HepG2 (cell line): ENCODE results near the gene HIPK4. TPM values are rescaled to one million over a fixed set of nuclear protein-coding genes. Genes with fewer than 3 reads are reported as not detected.

ENCODE experiments used
- ATAC-seq: fragments of 200-7000 bp; cut with Tn5 transposase; 3 replicates; pipeline ENCODE4 v1.9.1; 2020; ENCODE audit warnings: mild to moderate bottlenecking, moderate library complexity
- BruUV-seq: library from RNA; stranded (reverse); fragments of 400-500 nt; replicated peaks from 2 replicates; lab custom pipeline; 2021; lab: Mats Ljungman, UMichigan
- CTCF ChIA-PET: fragments of 300-600 bp; formaldehyde crosslinking; extraction: SDS; loops from one replicate; lab custom pipeline; 2021; ENCODE audit warnings: low total read pairs, inconsistent platforms, low intra/inter-chr PET ratio; lab: Yijun Ruan, JAX
- POLR2A ChIA-PET: fragments of 350-600 bp; sonication (Branson Sonifier 250); formaldehyde crosslinking; loops from one replicate; lab custom pipeline; 2020; ENCODE audit warnings: antibody characterized with exemption, inconsistent platforms; lab: Yijun Ruan, JAX
- DNase-seq: peaks from one replicate; pipeline ENCODE4 v3.0.0-alpha.2; 2015; ENCODE audit warnings: low spot score
- FAIRE-seq: peaks from 3 replicates; lab custom pipeline; 2011; peaks lifted over from hg19 to GRCh38; lab: Jason Lieb, UNC
- H2AFZ ChIP-seq: one replicate; pipeline ENCODE4 v1.6.1; 2011; ENCODE audit warnings: low read length, inconsistent platforms
- H3K27ac ChIP-seq: fragments of 300-600 bp; 3 replicates; pipeline ENCODE4 v1.8.0; 2011; ENCODE audit warnings: mixed run types, mild to moderate bottlenecking, mixed read lengths, low read length, inconsistent platforms; ENCODE audit not compliant: insufficient read depth; ENCODE audit errors: extremely low read length
- H3K27me3 ChIP-seq, 2 experiments: fragments of 200-600 bp in 1 of 2; 2 replicates in 1 of 2; 3 replicates in 1 of 2; pipeline versions ENCODE4 v1.6.0 to v1.8.0; 2011; ENCODE audit warnings: low read length in 2 of 2, mild to moderate bottlenecking in 2 of 2, moderate library complexity in 2 of 2, inconsistent platforms in 1 of 2; ENCODE audit not compliant: insufficient read depth in 2 of 2, control insufficient read depth in 1 of 2
- H3K36me3 ChIP-seq, 2 experiments: fragments of 200-600 bp in 1 of 2; replicated peaks in 1 of 2; 2 replicates in 1 of 2; 3 replicates in 1 of 2; pipeline versions ENCODE4 v1.5.1 to v1.8.0; 2011; ENCODE audit warnings: low read length in 2 of 2, inconsistent platforms in 1 of 2; ENCODE audit not compliant: insufficient read depth in 2 of 2, control insufficient read depth in 1 of 2
- H3K4me1 ChIP-seq: 2 replicates; pipeline ENCODE4 v1.5.1; 2012; ENCODE audit warnings: low read length, inconsistent platforms; ENCODE audit not compliant: insufficient read depth
- H3K4me2 ChIP-seq: 2 replicates; pipeline ENCODE4 v1.6.0; 2011; ENCODE audit warnings: low read depth, low read length, inconsistent platforms
- H3K4me3 ChIP-seq, 3 experiments: fragments of 200-600 bp in 1 of 3; sonication (generic), shearing (Covaris generic) in 1 of 3; replicated peaks in 1 of 3; 2 replicates each; pipeline ENCODE4 v1.5.1; 2011 to 2016; ENCODE audit warnings: low read length in 3 of 3, inconsistent platforms in 2 of 3, low read depth in 2 of 3, mild to moderate bottlenecking in 2 of 3, control low read depth in 1 of 3, mixed read lengths in 1 of 3; ENCODE audit not compliant: insufficient read depth in 1 of 3
- H3K79me2 ChIP-seq: one replicate; pipeline ENCODE4 v1.6.1; 2011; ENCODE audit warnings: low read length, inconsistent platforms; ENCODE audit not compliant: insufficient read depth
- H3K9ac ChIP-seq: 2 replicates; pipeline ENCODE4 v1.6.0; 2011; ENCODE audit warnings: mild to moderate bottlenecking, low read depth, low read length, inconsistent platforms; ENCODE audit not compliant: insufficient read depth
- H3K9me3 ChIP-seq: 2 replicates; pipeline ENCODE4 v1.5.1; 2012; ENCODE audit warnings: mild to moderate bottlenecking, low read length
- H4K20me1 ChIP-seq: 2 replicates; pipeline ENCODE4 v1.6.0; 2011; ENCODE audit warnings: inconsistent platforms, mild to moderate bottlenecking, low read length, moderate library complexity; ENCODE audit not compliant: insufficient read depth
- ETS1 ChIP-seq: sonication (generic); formaldehyde crosslinking; IDR thresholded peaks from 2 replicates; pipeline ENCODE4 v1.4.0; 2020; ENCODE audit warnings: missing genetic modification reagents
- NRL ChIP-seq: sonication (generic); formaldehyde crosslinking; IDR thresholded peaks from 2 replicates; pipeline ENCODE4 v1.5.0; 2020; ENCODE audit warnings: missing genetic modification reagents, mild to moderate bottlenecking, moderate library complexity, borderline replicate concordance
- TBX3 ChIP-seq: fragments of 450-650 bp; IDR thresholded peaks from 2 replicates; pipeline ENCODE4 v1.6.1; 2017; ENCODE audit warnings: antibody characterized with exemption, mild to moderate bottlenecking, inconsistent platforms, borderline replicate concordance
- ZHX1 ChIP-seq: sonication (generic); formaldehyde crosslinking; IDR thresholded peaks from 2 replicates; pipeline ENCODE4 v1.8.1; 2022; ENCODE audit warnings: low read depth, mild to moderate bottlenecking, missing genetic modification reagents
- ZHX2 ChIP-seq, 2 experiments: sonication (generic) in 1 of 2; formaldehyde crosslinking in 1 of 2; IDR thresholded peaks; 2 replicates each; pipeline versions ENCODE4 v1.6.1 to v1.9.0; 2014 to 2022; ENCODE audit warnings: antibody characterized with exemption in 1 of 2, borderline replicate concordance in 1 of 2, inconsistent platforms in 1 of 2, low read depth in 1 of 2, missing genetic modification reagents in 1 of 2
- WGBS: methylation state at CpG from one replicate; pipeline ENCODE4 v1.1.6; 2017; ENCODE audit warnings: low lambda C conversion rate; 5-methylcytosine and 5-hydroxymethylcytosine counted together
- in situ Hi-C: cut with HindIII; loops from 2 replicates; pipeline ENCODE4 v1.10.0; 2017; ENCODE audit warnings: low pct_unique_long_range_greater_than_20kb; ENCODE audit not compliant: extremely low pct_ligation_motif_present
- intact Hi-C: fragments of 100-400 bp; cut with micrococcal nuclease; formaldehyde crosslinking; loops from one replicate; pipeline ENCODE4 v1.10.0; 2022; ENCODE audit not compliant: unreplicated experiment
- polyA plus RNA-seq, 8 experiments: library from polyadenylated mRNA; depleted of rRNA in 3 of 8; stranded (reverse) in 7 of 8; unstranded in 1 of 8; fragments of >200 nt; fragmentation: Illumina TruSeq in 4 of 8; extraction: Trizol in 4 of 8; gene quantifications; 2 replicates each; pipeline versions ENCODE4 v1.2.1 to v1.2.3, GENCODE V29; 2011 to 2016; ENCODE audit warnings: low read depth in 4 of 8, missing spikeins in 1 of 8, mixed read lengths in 1 of 8; ENCODE audit not compliant: insufficient read depth in 1 of 8
- total RNA-seq, 5 experiments: library from RNA; depleted of rRNA; stranded (reverse); fragments of >200 nt; fragmentation: Illumina TruSeq; extraction: Trizol; gene quantifications; 2 replicates each; pipeline ENCODE4 v1.2.3, GENCODE V29; 2016; ENCODE audit warnings: low read depth in 1 of 5
- TF ChIP-seq, protein P1 (sequence below): IDR thresholded peaks from 2 replicates; pipeline ENCODE4 v1.6.1; 2016; ENCODE audit warnings: missing genetic modification reagents, missing compliant biosample characterization
- TF ChIP-seq, protein P2 (sequence below): sonication (generic); formaldehyde crosslinking; IDR thresholded peaks from 2 replicates; pipeline ENCODE4 v1.4.0; 2020; ENCODE audit warnings: missing genetic modification reagents, mild to moderate bottlenecking, borderline replicate concordance

Gene HIPK4
- total and polyA plus RNA-seq, 2 of the 13 experiments (the other 11 are each of a cell fraction or from before 2014, with no cell fraction given), result 0.03 TPM; not detected in 1

GRCh38 chr19:40344422-40344821, 45.6 kb downstream of the HIPK4 start:
- no peak overlapping the region for H3K4me3 ChIP-seq
- BruUV-seq, result no TSS peak
- H3K27me3 ChIP-seq, result no peaks in the 10 kb centered on the region; a peak in 1 of 5 replicates
- H3K9me3 ChIP-seq, result no peaks in the 10 kb centered on the region
- peaks cover 12% of the 10 kb centered on the region for H3K4me1 ChIP-seq
- ChIA-PET CTCF (no interaction called here), POLR2A (no interaction called here)
- H2AFZ ChIP-seq, result no peak overlapping the region
- no peak overlapping the region for H3K4me2 ChIP-seq
- DNase-seq, result no peak
- H3K36me3 ChIP-seq, result no peaks in the 10 kb centered on the region; a peak in 1 of 5 replicates
- FAIRE-seq, result no peak
- H3K9ac ChIP-seq, result no peak overlapping the region
- no peaks in the 10 kb centered on the region; the same call in 1 of the 2 replicates for H4K20me1 ChIP-seq
- in situ Hi-C loops, result no loop called here
- WGBS, result 90% methylated on average over 7 of the region's 7 CpGs
- ATAC-seq, result no peak
- intact Hi-C loops, result loop anchor here (10.0 kb wide), 1 partner anchor 80 kb away; the partner anchor contains the start of gene SERTAD1
- H3K79me2 ChIP-seq, result peaks cover 20% of the 10 kb centered on the region
- H3K27ac ChIP-seq, result no peak overlapping the region
- no peak for TF ChIP-seq NRL (CRISPR knock-in tag)
- TF ChIP-seq, protein P1, sequence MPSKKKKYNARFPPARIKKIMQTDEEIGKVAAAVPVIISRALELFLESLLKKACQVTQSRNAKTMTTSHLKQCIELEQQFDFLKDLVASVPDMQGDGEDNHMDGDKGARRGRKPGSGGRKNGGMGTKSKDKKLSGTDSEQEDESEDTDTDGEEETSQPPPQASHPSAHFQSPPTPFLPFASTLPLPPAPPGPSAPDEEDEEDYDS (CRISPR knock-in tag), result no peak
- TF ChIP-seq, protein P2, sequence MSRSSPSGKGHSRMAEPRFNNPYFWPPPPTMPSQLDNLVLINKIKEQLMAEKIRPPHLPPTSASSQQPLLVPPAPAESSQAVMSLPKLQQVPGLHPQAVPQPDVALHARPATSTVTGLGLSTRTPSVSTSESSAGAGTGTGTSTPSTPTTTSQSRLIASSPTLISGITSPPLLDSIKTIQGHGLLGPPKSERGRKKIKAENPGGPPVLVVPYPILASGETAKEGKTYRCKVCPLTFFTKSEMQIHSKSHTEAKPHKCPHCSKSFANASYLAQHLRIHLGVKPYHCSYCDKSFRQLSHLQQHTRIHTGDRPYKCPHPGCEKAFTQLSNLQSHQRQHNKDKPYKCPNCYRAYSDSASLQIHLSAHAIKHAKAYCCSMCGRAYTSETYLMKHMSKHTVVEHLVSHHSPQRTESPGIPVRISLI (CRISPR knock-in tag), result no peak
- TF ChIP-seq ZHX1 (CRISPR knock-in tag), result no peak
- TF ChIP-seq ETS1 (CRISPR knock-in tag), result no peak
- TF ChIP-seq TBX3, result no peak
- no peak for TF ChIP-seq ZHX2 (IDR thresholded peaks at IDR 0.05; ENCODE audit: low read depth)
- TF ChIP-seq ZHX2 (CRISPR knock-in tag; IDR thresholded peaks at IDR 0.05; ENCODE audit: borderline replicate concordance), result no peak
